ENCODE measurements around the gene KIF25.

Gene KIF25

GRCh38 chr6:168093071-168093505, 95.6 kb downstream of the KIF25 start:
- Mint-ChIP-seq H3K27me3 (no peaks in the 10 kb centered on the region), H3K27ac (no peak overlapping the region), H3K4me1 (ENCODE audit: low read depth) (no peaks in the 10 kb centered on the region), H3K9me3 (no peaks in the 10 kb centered on the region), H3K4me3 (no peak overlapping the region), H3K36me3 (ENCODE audit: low read depth) (no peaks in the 10 kb centered on the region)
- intact Hi-C loops (cut with micrococcal nuclease), result no loop called here

GRCh38 chr6:168093634-168094033, 96.2 kb downstream of the KIF25 start:
- intact Hi-C loops (cut with micrococcal nuclease), result no loop called here
- H3K27me3 Mint-ChIP-seq, result no peaks in the 10 kb centered on the region
- no peaks in the 10 kb centered on the region for H3K4me1 Mint-ChIP-seq (ENCODE audit: low read depth)
- H3K36me3 Mint-ChIP-seq (ENCODE audit: low read depth), result no peaks in the 10 kb centered on the region
- H3K4me3 Mint-ChIP-seq, result no peak overlapping the region
- H3K27ac Mint-ChIP-seq, result no peak overlapping the region
- no peaks in the 10 kb centered on the region for H3K9me3 Mint-ChIP-seq

Measured in dendritic cell treated with granulocyte-macrophage colony-stimulating factor and Interleukin-4, amounts not matched to agents 40 ng/mL and 50 ng/mL, for 4 days (primary cell).